Left forelimb (tissue), 1 donor: ENCODE data around the gene FEZ2.
A peak's percentile ranks its signal among the peaks of the same experiment; 100 is the strongest.
"Not testable (repeated sequence)": the region's sequence is repeated elsewhere in the genome, so short reads cannot be mapped to it uniquely, and the experiment has no call there.

Source experiments
- DNase-seq: peaks from one replicate; pipeline ENCODE4 v3.0.0-alpha.2; 2018; ENCODE audit warnings: low spot score

The FEZ2 gene, protein sequence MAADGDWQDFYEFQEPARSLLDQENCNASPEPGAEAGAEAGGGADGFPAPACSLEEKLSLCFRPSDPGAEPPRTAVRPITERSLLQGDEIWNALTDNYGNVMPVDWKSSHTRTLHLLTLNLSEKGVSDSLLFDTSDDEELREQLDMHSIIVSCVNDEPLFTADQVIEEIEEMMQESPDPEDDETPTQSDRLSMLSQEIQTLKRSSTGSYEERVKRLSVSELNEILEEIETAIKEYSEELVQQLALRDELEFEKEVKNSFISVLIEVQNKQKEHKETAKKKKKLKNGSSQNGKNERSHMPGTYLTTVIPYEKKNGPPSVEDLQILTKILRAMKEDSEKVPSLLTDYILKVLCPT

DNA sequence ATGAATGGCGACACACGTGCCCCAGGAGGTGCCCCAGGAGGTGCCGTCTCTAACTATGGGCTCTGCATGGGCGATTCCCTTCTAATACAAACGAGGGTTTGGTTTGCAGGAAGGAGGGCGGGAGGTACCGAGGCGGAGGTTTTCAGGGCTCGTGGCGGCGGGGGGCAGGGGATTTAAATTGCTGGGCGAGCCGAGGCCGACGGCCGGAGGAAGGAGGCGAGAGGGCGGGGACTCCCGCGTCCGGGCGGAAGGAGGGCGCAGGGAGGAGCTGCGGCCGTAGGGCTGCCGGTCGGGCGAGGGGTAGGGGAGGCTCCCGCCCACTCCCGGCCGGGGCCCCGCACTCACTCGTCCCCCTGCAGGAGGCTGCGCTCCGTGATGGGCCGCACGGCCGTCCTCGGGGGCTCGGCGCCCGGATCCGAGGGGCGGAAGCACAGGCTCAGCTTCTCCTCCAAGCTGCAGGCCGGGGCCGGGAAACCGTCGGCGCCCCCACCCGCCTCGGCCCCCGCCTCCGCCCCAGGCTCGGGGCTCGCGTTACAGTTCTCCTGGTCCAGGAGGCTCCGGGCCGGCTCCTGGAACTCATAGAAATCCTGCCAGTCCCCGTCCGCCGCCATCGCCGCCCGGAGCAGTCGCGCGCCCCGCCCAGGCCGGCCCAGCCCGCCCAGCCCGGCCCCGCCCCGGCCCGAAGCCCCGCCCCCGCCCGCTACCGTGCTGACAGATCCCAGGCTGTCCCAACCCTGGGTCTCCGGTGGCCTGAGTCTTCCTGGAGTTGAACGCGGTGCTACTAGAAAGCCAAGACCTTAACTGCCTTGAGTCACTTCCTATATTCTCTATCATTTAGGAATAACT lies at the start of gene FEZ2:
Gene FEZ2 (minus strand): TSS at position 637 of the 846 bp plus-strand sequence. CDS start 26 bp downstream, at position 611.
- DNase-seq = peak; percentile 89

DNA sequence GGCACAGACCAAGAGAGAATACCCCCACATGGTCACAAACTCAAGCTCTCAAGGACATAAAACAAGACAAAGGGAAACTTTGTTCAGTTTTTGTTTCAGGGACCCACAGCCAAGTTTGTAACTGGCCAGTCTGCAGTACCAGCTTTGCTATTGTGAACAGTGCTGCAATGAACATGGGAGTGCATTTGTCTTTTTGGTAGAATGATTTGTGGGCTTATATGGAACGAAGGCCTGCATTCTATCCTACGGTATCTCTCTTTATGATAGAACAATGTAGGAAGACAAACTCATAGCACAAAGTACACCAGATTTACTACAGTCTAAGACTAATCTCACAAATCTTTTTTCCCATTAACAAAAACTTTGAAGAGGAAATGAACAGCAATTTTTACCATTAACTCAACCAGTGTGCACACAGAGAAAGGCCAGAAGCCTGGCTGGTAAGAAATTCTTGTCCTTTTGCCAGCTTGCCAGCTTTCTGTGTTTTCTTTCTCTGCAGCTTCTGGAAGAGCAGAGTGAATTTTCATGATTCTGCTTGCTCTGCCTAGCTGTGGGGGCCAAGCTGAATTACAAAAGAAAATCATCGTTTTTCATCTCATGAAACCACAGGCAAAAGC lies 37.1 kb upstream of the FEZ2 start:
- DNase-seq = no peak

DNA sequence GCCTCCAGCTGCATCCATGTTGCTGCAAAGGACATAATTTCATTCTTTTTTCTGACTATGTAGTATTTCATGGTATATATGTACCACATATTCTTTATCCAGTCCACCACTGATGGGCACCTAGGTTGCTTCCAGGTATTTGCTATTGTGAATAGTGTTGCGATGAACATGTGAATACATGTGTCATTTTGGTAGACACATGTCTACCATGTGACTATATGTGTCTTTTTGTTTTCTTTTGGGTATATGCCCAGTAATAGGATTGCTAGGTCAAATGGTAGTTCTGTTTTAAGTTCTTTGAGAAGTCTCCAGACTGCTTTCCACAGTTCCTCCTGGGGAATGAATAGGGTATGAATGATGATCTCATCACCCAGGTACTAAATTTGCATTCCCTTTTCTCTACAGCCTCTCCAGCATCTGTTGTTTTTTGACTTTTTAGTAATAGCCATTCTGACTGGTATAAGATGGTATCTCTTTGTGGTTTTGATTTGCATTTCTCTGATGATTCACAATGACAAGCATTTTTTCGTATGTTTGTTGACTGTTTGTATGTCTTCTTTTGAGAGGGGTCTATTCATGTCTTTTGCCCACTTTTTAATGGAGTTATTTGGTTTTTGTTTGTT lies 35.6 kb upstream of the FEZ2 start:
- no peak for DNase-seq

DNA sequence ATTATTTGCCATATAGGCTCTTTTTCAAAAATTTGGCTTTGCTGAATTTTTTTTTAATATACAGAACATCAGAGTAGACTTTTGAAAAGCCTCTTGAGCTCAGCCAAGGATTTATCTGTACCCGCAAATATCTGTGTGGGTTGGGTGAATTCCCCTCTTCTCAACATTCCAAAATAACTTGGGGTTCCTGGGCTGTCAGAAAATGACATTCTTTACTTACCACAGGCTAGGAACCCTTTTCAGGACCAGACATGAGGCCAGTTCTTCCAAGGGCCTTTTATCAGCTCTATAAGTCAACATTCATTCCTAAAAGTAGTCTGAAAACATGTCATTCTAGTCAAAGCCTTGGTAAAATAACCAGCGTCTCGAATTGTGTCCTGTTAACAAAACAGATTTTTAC lies 28.8 kb upstream of the FEZ2 start:
- DNase-seq = no peak

DNA sequence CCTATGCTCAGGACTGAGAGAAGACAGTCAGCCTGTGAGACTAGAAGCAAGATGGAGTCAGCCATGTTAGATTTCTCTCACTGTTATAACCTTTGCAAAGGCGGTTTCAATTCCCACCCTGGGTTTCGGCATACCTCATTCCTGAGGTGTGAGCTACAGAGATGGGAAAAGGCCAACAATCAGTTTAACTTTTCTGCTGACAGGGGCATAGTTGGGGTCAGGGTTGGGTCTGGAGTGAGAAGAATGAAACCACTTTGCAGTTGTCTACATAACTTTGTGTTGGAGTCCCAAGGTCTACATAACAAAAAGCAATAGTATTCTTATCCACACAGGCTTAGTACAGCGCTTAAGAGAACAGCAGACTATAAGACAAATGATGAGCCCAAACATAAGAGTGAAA lies 28.1 kb upstream of the FEZ2 start:
- no peak for DNase-seq

DNA sequence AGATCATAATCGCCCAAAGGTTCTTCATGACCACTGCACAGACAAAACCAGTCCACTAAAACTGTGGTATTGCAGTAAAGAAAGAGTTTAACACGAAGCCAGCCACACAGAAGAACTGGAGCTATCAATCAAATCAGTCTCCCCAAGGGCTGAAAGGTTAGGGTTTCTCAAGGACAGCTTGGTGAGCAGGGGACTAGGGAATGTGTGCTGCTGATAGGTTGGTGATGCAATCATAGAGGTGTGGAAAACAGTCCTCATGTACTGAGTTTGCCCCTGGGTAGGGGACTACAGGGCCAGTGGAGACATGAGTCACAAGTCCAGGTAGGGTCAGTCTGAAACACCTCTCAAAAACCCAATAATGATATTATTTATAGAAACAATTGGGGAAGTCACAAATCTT lies 27.3 kb upstream of the FEZ2 start:
- no peak for DNase-seq

DNA sequence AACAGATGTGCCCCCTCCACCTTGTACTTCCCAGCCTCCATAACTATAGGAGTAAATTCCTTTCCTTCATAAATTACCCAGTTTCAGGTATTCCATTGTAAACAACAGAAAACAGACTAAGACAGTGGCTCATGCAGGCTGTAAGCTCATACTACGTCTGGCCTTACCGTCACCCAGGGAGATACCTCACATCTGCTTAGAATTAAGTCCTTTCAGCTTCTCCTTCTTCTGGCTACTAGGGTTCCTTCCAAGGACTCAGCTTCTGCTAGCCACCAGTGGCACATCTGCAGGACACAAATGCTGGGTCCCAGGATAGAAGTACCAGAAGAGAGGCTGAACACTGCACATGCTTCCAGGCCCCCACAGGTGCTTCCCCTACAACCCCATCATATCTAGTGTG lies 22.4 kb upstream of the FEZ2 start:
- DNase-seq = no peak

DNA sequence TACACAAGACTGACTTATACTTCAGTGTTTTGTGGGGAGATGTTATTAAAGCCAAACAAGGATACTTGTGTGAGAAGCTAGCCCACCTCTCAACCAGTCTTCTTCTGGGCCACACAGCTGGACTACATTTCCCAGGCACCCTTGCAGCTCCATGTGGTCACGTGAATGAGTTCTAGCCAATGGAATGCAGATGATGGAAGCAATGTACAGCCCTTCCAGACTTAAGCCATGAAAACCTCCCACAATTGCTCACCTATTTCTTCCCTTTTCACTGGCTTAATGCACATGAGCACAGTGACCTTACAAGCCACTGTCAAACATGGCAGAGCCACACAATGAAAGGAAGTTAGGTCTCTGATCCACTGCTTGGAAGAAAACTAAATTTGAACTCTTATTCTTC lies 20.4 kb upstream of the FEZ2 start:
- DNase-seq = no peak

DNA sequence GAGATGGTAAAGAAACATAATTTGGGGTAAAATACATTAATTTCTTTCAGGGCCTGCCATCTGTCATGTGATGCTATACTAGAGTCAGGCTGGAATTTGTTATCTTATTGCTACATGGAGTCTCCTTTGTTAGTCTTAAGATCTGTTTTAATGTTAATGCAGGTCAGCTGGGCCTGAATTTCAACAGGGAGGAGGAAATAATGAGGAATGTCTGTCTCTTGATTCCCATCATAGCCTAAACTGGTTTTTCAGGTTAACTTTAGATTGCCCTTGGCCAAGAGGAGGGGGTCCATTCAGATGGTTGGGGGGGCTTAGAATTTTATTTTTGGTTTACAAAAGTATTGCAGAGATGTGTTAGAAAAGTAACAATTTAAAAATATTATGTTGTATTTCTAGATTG lies 19.0 kb upstream of the FEZ2 start:
- no peak for DNase-seq

DNA sequence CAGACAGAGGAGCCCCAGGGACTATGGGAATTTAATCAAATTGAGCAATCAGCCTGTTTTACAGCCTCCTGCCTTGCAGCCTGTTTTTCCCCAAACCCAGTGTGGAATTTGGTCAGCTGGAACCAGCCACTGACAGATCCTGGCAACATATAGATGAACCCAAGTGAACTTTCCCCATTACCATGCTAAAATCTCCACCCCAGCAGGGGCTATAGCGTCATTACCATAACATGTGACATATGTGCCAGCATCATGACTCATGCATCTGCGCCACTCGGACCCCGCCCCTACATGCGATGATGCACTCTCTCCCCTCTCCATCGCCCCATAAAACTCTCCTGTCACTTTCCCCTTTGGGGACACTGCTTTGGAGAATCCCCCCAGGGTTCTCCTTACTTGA lies 17.3 kb upstream of the FEZ2 start:
- DNase-seq = no peak

DNA sequence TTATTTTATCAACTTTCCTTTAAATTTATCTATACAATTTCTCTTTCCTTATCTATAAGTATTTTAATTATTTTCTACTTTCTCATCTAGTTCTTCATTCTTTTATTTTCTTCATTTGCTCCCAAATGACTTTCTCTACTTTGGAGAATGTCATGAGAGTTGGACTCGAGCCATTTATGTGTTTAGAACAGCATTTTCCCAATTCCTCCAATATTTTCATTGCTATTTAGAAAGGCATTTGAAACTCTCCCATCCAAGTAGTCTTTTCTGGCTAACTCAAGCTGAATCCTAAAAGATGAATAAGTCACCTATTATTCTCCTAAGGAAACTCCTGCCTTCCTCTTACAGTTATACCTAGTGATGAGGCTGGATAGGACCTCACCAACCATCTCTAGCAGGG lies 15.8 kb upstream of the FEZ2 start:
- DNase-seq = no peak

DNA sequence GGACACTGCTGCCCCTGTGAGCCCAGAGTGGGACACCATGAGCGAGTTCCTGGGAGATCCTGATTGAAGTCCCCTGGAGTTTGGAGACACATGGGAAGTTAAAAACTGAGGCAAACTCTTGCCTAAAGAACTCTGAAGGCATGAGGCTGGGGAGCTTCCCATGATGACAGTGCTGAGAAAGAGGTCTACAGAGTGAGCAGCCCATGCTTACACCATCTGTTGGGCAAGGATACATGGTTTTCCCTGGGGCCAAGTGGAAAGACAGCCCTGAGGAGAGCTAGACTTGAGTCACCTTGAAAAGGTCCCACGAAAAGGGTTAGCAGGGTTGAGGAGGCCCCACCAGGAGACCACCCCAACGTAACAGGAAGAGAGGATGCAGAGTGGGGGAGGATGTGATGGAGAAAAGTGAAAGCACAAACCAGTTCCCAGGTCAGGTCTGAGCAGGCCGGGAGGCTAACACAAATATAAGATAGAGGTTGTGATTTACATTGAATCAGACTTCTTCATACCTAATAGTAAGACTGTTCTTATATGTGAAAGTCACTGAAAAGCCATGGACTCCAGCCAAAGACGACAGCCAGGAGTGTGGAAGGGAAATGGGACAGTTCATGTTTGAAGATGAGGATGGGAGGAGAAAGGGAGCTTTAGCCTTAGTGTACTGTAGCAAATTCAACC lies 13.5 kb upstream of the FEZ2 start:
- no peak for DNase-seq

DNA sequence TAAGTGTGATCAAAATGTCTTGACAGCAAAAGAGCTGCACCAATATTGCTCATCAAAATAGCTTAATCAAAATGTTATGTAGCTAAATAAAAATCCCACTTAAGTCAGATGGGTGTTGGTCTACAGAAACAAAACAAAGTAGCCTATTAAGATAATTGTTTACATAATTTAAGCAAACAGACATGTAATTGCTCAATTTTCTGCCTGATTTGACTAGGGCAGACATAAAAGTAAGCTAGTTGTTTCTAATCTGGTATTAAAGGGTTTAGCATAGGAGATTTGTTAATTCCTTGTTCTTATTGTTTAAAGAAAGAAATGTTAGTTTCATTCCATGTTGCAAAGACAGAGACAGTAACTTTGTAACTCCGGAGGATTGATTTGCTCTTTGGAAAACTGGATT lies 11.5 kb upstream of the FEZ2 start:
- DNase-seq = no peak

DNA sequence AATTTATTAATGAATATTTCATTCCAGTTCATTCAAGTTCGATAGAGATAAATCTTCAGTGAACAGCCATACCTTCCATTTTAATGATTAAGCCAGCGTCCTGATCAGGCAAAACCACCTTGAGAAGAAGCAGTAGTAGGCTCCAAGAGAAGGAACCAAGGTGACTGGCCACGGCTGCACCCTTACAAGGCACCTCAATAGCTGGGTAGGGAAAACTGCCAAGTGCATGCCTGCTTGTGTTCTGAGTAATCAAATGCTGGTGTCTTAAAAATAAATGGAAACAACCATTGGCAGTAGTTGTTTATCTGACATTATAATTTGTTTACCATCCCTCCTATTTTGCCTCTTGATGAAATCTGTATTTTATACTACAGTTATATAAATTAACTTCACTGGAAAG lies 10.0 kb upstream of the FEZ2 start:
- DNase-seq = no peak

DNA sequence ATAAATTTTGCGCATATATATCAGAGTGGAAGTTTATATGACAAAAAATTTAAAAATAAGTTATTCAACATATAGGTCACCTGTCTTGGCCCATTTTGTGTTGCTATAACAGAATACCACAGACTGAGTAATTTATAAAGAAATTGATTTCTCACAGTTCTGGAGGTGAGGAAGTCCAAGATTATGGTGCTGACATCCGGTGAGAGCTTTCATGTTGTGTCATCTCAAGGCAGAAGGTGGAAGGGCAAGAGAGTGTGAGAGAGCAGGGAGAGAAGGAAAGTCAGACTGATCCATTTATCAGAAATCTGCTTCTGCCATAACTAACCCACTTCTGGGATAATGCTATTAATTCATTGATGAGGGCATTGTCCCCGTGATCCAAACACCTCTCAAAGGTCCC lies 9.0 kb upstream of the FEZ2 start:
- DNase-seq = no peak

DNA sequence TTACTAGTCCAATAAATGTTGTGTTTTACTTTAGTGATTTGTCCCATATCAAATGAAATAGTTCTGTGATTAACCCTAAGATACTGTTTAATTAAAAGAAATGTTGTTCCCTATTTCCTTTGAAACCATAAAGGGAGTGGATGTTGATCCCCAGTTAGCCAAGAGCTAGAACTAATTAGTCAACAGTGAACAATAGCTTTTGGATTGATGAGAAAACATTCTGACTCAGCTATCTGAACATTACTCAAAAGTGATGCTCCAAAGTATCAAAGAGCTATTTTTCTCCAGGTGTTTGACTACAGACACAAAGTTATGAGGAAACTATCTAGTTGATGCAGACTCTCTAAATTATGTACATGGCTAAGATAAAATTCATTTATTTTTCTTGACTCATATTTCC lies 7.3 kb upstream of the FEZ2 start:
- no peak for DNase-seq

DNA sequence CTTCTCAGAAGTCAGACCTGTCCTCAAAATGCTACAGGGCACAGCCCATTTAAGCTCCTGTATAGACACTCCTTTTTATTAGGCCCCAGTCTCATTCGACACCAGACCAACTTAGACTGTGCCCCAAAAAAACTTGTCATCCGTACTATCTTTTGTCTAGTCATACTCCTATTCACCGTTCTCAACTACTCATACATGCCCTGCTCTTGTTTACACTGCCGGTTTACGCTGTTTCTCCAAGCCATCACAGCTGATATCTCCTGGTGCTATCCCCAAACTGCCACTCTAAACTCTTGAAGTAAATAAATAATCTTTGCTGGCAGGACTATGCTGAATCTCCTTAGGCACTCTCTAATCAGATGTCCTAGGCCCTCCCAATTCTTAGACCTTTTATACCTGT lies 5.7 kb upstream of the FEZ2 start:
- not testable (repeated sequence) for DNase-seq

DNA sequence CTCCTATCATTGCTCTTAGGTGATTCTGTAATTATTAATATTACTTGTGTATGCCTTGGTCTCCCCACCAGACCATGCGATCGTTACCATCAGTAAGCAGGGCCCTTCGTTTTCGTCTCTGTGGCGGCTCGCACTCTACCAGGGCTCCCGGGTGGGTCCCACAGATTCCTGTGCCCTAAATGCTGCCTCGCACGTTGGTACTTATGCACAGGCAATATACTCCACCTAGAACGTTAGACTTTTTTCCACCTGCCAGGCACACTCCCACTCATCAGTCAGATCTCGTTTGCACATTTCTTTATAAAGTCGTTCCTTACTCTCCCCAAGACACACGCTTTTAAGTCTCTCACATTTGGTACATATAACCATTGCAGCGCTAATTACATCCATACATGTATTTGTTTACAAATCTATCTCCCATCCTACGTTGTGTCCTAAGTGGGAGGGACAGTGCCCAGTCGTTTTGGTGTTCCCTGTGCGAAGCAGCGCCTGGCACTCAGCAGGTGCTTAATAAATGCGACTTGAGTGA lies 901 bp downstream of the FEZ2 start:
- no peak for DNase-seq

DNA sequence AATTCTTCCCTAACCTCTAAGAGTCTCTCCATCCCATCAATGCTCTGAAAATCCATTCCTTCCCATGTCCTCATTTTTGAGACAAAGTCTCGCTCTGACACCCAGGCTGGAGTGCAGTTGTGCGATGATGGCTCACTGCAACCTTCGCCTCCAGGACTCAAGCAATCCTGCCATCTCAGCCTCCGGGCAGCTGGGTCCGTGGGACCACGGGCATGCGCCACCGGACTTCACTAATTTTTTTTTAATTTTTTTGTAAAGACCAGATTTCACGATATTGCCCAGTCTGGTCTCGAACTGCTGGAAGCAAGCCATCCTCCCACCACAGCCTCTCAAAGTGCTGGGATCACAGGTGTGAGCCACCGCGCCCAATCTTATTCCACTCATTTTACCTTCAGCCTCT lies 1.6 kb downstream of the FEZ2 start:
- no peak for DNase-seq

DNA sequence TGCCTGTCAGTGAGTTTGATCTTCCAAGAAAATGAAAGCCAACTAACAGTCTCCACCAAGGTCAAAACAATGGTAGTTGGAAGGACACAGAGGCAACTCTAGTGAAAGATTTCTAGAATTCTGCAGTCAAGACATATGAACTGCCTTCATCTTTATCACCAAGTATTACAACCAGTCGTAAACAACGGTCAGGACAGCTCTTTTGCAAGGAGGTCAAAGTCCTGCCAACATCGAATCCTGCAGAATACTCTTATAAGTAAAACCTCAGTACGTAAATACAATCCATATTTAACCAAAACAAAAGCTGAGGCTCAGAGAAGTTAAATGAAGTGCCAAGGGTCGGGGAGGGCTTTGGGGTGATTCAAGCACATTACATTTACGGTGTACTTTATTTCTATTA lies 3.1 kb downstream of the FEZ2 start:
- DNase-seq = no peak

DNA sequence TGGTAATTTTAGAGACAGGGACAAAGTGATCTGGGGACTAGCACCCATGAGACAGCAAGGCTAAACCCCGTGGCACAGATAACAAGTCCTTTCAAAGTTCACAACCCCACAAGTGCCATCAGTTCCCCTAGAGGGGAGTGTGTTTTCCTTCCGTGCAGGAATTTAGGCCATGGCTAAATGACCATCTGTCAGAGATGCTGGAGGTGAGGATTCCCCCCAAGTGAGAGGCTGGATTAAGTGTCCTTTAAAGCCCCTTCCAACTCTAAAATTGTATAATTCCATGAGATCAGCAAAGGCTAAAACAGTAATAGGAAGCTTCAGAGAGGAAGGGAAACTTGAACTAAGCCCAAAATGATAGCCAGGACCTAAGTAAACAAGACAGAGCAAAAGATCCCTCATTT lies 8.7 kb downstream of the FEZ2 start:
- no peak for DNase-seq

DNA sequence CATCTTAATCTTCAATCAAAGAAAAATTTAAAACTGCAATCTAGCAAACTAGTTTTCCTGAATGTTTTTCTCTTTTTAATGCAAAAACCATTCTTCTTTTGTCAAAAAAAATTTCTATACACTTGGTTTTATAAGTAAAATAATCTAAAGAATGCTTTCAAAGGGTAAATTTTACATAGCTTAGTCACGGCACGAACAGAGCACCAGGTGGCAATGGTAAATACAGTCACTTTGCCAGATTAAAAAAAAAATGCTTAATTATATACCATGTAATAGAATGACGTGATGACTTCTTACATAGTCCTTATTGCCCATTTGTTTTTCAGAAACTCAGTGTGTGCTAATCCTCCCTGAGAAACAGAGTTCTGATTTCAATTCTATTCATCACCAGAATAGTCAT lies 10.4 kb downstream of the FEZ2 start:
- DNase-seq = no peak
